ENCODE measurements around the gene CHTF8.

DNA sequence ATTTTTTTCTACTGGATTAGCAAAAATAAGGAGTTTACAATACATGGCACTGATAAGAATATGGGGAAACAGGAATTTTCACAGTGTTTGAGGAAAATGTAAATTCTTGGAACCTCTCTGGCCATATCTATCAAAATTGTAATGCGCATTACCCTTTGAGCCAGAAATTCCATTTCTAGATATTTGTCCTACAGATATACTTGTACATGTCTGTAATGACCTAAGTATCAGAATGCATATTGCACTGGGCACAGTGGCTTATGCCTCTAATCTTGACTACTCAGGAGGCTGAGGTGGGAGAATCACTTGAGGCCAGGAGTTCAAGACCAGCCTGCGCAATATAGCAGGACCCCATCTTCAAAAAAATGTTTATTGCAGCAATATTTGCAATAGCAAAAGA is 52.7 kb downstream of the CHTF8 start:
- TF ChIP-seq PAX5 (IDR thresholded peaks at IDR 0.05; ENCODE audit: insufficient read depth, low read length, severe bottlenecking) (no peak), TAF1 (IDR thresholded peaks at IDR 0.05; ENCODE audit: low read depth, low read length) (no peak), POLR2AphosphoS5 (IDR thresholded peaks at IDR 0.05; ENCODE audit: low read depth, low read length) (no peak), POLR2A (IDR thresholded peaks at IDR 0.05; ENCODE audit: low read depth, low read length) (no peak), POU2F2 (IDR thresholded peaks at IDR 0.05; ENCODE audit: low read depth, low read length) (no peak)
